H9 (cell line): Measurements from ENCODE around the gene TTC6. TPM values are rescaled to one million over a fixed set of nuclear protein-coding genes. Genes with fewer than 3 reads are reported as not detected.

Experiments
- DNase-seq: peaks from one replicate; pipeline ENCODE4 v3.0.0-alpha.2; 2017
- H2AFZ ChIP-seq: one replicate; pipeline ENCODE4 v1.6.1; 2013; ENCODE audit warnings: mild to moderate bottlenecking, low read length, control low read depth, moderate library complexity
- H2AK5ac ChIP-seq: 2 replicates; pipeline ENCODE4 v1.6.1; 2013; ENCODE audit warnings: low read length, control low read depth, mixed read lengths; ENCODE audit not compliant: insufficient read length
- H2BK120ac ChIP-seq: one replicate; pipeline ENCODE4 v1.6.1; 2013; ENCODE audit warnings: low read depth, mild to moderate bottlenecking, low read length, control low read depth, inconsistent platforms; ENCODE audit not compliant: poor library complexity, severe bottlenecking
- H2BK12ac ChIP-seq: 2 replicates; pipeline ENCODE4 v1.6.1; 2013; ENCODE audit warnings: low read length, control low read depth, mixed read lengths, low read depth; ENCODE audit not compliant: insufficient read length
- H2BK15ac ChIP-seq: 2 replicates; pipeline ENCODE4 v1.6.1; 2013; ENCODE audit warnings: low read depth, low read length, control low read depth
- H2BK20ac ChIP-seq: one replicate; pipeline ENCODE4 v1.6.1; 2013; ENCODE audit warnings: low read depth, mild to moderate bottlenecking, low read length, control low read depth, inconsistent platforms; ENCODE audit not compliant: poor library complexity, severe bottlenecking
- H2BK5ac ChIP-seq: 2 replicates; pipeline ENCODE4 v1.6.1; 2013; ENCODE audit warnings: low read length, control low read depth, mixed read lengths; ENCODE audit not compliant: insufficient read length
- H3K14ac ChIP-seq: 2 replicates; pipeline ENCODE4 v1.6.1; 2013; ENCODE audit warnings: low read length, control low read depth; ENCODE audit not compliant: insufficient read depth
- H3K18ac ChIP-seq: 2 replicates; pipeline ENCODE4 v1.6.1; 2013; ENCODE audit warnings: low read depth, mild to moderate bottlenecking, mixed read lengths, low read length, control low read depth; ENCODE audit not compliant: insufficient read length
- H3K23ac ChIP-seq: 2 replicates; pipeline ENCODE4 v1.6.1; 2013; ENCODE audit warnings: low read length, control low read depth, mixed read lengths, low read depth; ENCODE audit not compliant: insufficient read length
- H3K23me2 ChIP-seq: 2 replicates; pipeline ENCODE4 v1.6.1; 2013; ENCODE audit warnings: low read depth, mild to moderate bottlenecking, mixed read lengths, low read length, control low read depth; ENCODE audit not compliant: insufficient read length, poor library complexity, severe bottlenecking
- H3K27ac ChIP-seq: 2 replicates; pipeline ENCODE4 v1.5.1; 2013; ENCODE audit warnings: low read length, control low read depth, mixed read lengths, low read depth; ENCODE audit not compliant: insufficient read length
- H3K27me3 ChIP-seq: 2 replicates; pipeline ENCODE4 v1.6.1; 2013; ENCODE audit warnings: low read length, control low read depth, inconsistent platforms; ENCODE audit not compliant: insufficient read depth
- H3K4ac ChIP-seq: 2 replicates; pipeline ENCODE4 v1.6.1; 2013; ENCODE audit warnings: low read depth, mild to moderate bottlenecking, control low read depth, inconsistent platforms, low read length, moderate library complexity
- H3K4me1 ChIP-seq: 2 replicates; pipeline ENCODE4 v1.6.1; 2013; ENCODE audit warnings: low read length, control low read depth, inconsistent platforms; ENCODE audit not compliant: insufficient read depth
- H3K4me2 ChIP-seq: 2 replicates; pipeline ENCODE4 v1.6.1; 2013; ENCODE audit warnings: low read length, control low read depth, mixed read lengths; ENCODE audit not compliant: insufficient read length, insufficient read depth
- H3K56ac ChIP-seq: 2 replicates; pipeline ENCODE4 v1.6.1; 2013; ENCODE audit warnings: low read depth, mild to moderate bottlenecking, mixed read lengths, low read length, control low read depth; ENCODE audit not compliant: insufficient read length
- H3K79me1 ChIP-seq: 2 replicates; pipeline ENCODE4 v1.6.1; 2013; ENCODE audit warnings: low read depth, mild to moderate bottlenecking, moderate library complexity, low read length, control low read depth, inconsistent platforms; ENCODE audit not compliant: insufficient read depth, poor library complexity, severe bottlenecking
- H3K79me2 ChIP-seq: 2 replicates; pipeline ENCODE4 v1.6.1; 2013; ENCODE audit warnings: low read length, control low read depth, inconsistent platforms; ENCODE audit not compliant: insufficient read depth
- H3K9ac ChIP-seq: 2 replicates; pipeline ENCODE4 v1.6.1; 2013; ENCODE audit warnings: low read length, control low read depth, mixed read lengths; ENCODE audit not compliant: insufficient read length; ENCODE audit errors: extremely low read depth
- H3K9me3 ChIP-seq: one replicate; pipeline ENCODE4 v1.6.1; 2013; ENCODE audit warnings: low read depth, low read length, inconsistent platforms; ENCODE audit not compliant: control insufficient read depth
- H3T11ph ChIP-seq: one replicate; pipeline ENCODE4 v1.6.1; 2013; ENCODE audit warnings: mild to moderate bottlenecking, low read length, control low read depth, inconsistent platforms
- H4K20me1 ChIP-seq: one replicate; pipeline ENCODE4 v1.6.1; 2013; ENCODE audit not compliant: control insufficient read depth, insufficient read length, insufficient read depth
- H4K5ac ChIP-seq: 2 replicates; pipeline ENCODE4 v1.6.1; 2013; ENCODE audit warnings: low read depth, mild to moderate bottlenecking, mixed read lengths, low read length, control low read depth; ENCODE audit not compliant: insufficient read length
- H4K8ac ChIP-seq: replicated peaks from 2 replicates; pipeline ENCODE4 v1.6.1; 2013; ENCODE audit warnings: low read length, control low read depth, mixed read lengths, low read depth; ENCODE audit not compliant: insufficient read length
- H4K91ac ChIP-seq: 2 replicates; pipeline ENCODE4 v1.6.1; 2013; ENCODE audit warnings: low read depth, mild to moderate bottlenecking, moderate library complexity, mixed read lengths, low read length, control low read depth; ENCODE audit not compliant: insufficient read length
- H3K27ac Mint-ChIP-seq, 3 experiments: 2 replicates in 2 of 3; 3 replicates in 1 of 3; pipeline ENCODE4 v1.8.0; 2020 to 2021; ENCODE audit warnings: mixed read lengths in 3 of 3, mild to moderate bottlenecking in 1 of 3, moderate library complexity in 1 of 3
- H3K27me3 Mint-ChIP-seq: 2 replicates; pipeline ENCODE4 v1.8.0; 2021; ENCODE audit warnings: low read depth, mild to moderate bottlenecking, moderate library complexity, mixed read lengths
- H3K36me3 Mint-ChIP-seq, 3 experiments: 2 replicates in 2 of 3; 3 replicates in 1 of 3; pipeline ENCODE4 v1.8.0; 2020 to 2021; ENCODE audit warnings: low read depth in 3 of 3, mixed read lengths in 3 of 3; ENCODE audit not compliant: insufficient read depth in 1 of 3
- H3K4me1 Mint-ChIP-seq, 2 experiments: 2 replicates each; pipeline ENCODE4 v1.8.0; 2020; ENCODE audit warnings: mixed read lengths in 2 of 2
- H3K4me3 Mint-ChIP-seq, 2 experiments: 2 replicates in 1 of 2; 3 replicates in 1 of 2; pipeline ENCODE4 v1.8.0; 2020 to 2021; ENCODE audit warnings: mild to moderate bottlenecking in 2 of 2, mixed read lengths in 2 of 2, moderate library complexity in 1 of 2
- H3K9me3 Mint-ChIP-seq, 2 experiments: 2 replicates in 1 of 2; 3 replicates in 1 of 2; pipeline ENCODE4 v1.8.0; 2020; ENCODE audit warnings: mild to moderate bottlenecking in 2 of 2, mixed read lengths in 2 of 2, moderate library complexity in 1 of 2
- CTCF ChIP-seq: fragments of 200-600 bp; sonication (generic); conservative IDR thresholded peaks from 3 replicates; pipeline ENCODE4 v1.8.0; 2021; ENCODE audit warnings: antibody characterized with exemption, mild to moderate bottlenecking
- WGBS: extraction: QIAGEN DNeasy Blood & Tissue Kit; methylation state at CpG from one replicate; pipeline ENCODE4 v1.1.7; 2013; ENCODE audit warnings: missing lambda C conversion rate, low lambda C conversion rate, mixed read lengths; ENCODE audit not compliant: insufficient read length; ENCODE audit errors: extremely low coverage; 5-methylcytosine and 5-hydroxymethylcytosine counted together
- total RNA-seq: library from RNA; stranded (reverse); gene quantifications from 2 replicates; pipeline ENCODE4 v1.2.1, GENCODE V29; 2021

TTC6 gene
- total RNA-seq, 1 experiment from 2014 or later = 0.24 TPM

- no peak overlapping the region for H2BK20ac ChIP-seq
- H3K4me2 ChIP-seq = peak overlapping the region; percentile 45
- no peak overlapping the region for H3K56ac ChIP-seq
- no peak overlapping the region for H4K91ac ChIP-seq
- H3K4ac ChIP-seq = no peak overlapping the region
- Mint-ChIP-seq H3K27me3 (peaks cover 98% of the 10 kb centered on the region), H3K36me3 (no peaks in the 10 kb centered on the region; a peak in 2 of 7 replicates), H3K9me3 (no peaks in the 10 kb centered on the region; a peak in 2 of 5 replicates), H3K4me3 (peak overlapping the region; percentile 39 to 73), H3K4me1 (peaks cover 30 to 46% of the 10 kb centered on the region in 2 experiments), H3K27ac (no peak overlapping the region)
- H3K27ac ChIP-seq = no peak overlapping the region
- H2BK5ac ChIP-seq = no peak overlapping the region
- H2BK12ac ChIP-seq = no peak overlapping the region
- no peaks in the 10 kb centered on the region for H3K79me1 ChIP-seq
- no peak overlapping the region for H3K23ac ChIP-seq
- H3K4me1 ChIP-seq = no peaks in the 10 kb centered on the region
- no peak overlapping the region for H3T11ph ChIP-seq
- no peaks in the 10 kb centered on the region for H3K9me3 ChIP-seq
- peaks cover 11% of the 10 kb centered on the region for H3K23me2 ChIP-seq
- H2AK5ac ChIP-seq = no peak overlapping the region
- no peak for TF ChIP-seq CTCF
- no peak overlapping the region for H4K5ac ChIP-seq
- no peak overlapping the region for H3K14ac ChIP-seq
- peaks cover 3% of the 10 kb centered on the region for H4K20me1 ChIP-seq
- no peak overlapping the region for H3K9ac ChIP-seq
- peaks cover 87% of the 10 kb centered on the region for H3K27me3 ChIP-seq
- no peak overlapping the region for H2BK120ac ChIP-seq
- H2BK15ac ChIP-seq = no peak overlapping the region
- no peak overlapping the region for H2AFZ ChIP-seq
- peak; percentile 42 for DNase-seq
- no peak overlapping the region for H4K8ac ChIP-seq
- no CpG with 5 or more reads among the region's 50 CpGs for WGBS
- no peak overlapping the region for H3K18ac ChIP-seq
- no peaks in the 10 kb centered on the region for H3K79me2 ChIP-seq
Measured at GRCh38 chr14:37597914-37598746, 2.7 kb downstream of the TTC6 start.
